ENCODE results near the gene URB1.

GRCh38 chr21:32353002-32353711, 39.7 kb downstream of the URB1 start:
- TF ChIP-seq CTCF (IDR thresholded peaks at IDR 0.05; ENCODE audit: low read length) = no peak
- TF ChIP-seq EZH2 (IDR thresholded peaks at IDR 0.05; ENCODE audit: borderline replicate concordance, low read length) = no peak
